Memory B cell (primary cell): ENCODE results near the gene ZBP1.

Source experiments
- ATAC-seq: fragments of 150-1000 bp; cut with Tn5 transposase; 2 replicates; pipeline ENCODE4 v1.10.0; 2021; ENCODE audit warnings: low read depth, mild to moderate bottlenecking, moderate library complexity
- DNase-seq, 2 donors: peaks; one replicate each; pipeline ENCODE4 v3.0.0; 2022; ENCODE audit warnings: low spot score in 2 of 2
- H3K27ac Mint-ChIP-seq: one replicate; pipeline ENCODE4 v1.8.0; 2022; ENCODE audit warnings: mild to moderate bottlenecking, moderate library complexity, mixed read lengths
- H3K27me3 Mint-ChIP-seq: one replicate; pipeline ENCODE4 v1.8.0; 2022; ENCODE audit warnings: mixed read lengths
- H3K36me3 Mint-ChIP-seq: one replicate; pipeline ENCODE4 v1.8.0; 2022; ENCODE audit warnings: mild to moderate bottlenecking, mixed read lengths
- H3K4me1 Mint-ChIP-seq: one replicate; pipeline ENCODE4 v1.8.0; 2022; ENCODE audit warnings: mixed read lengths
- H3K4me3 Mint-ChIP-seq: one replicate; pipeline ENCODE4 v1.8.0; 2022; ENCODE audit warnings: mild to moderate bottlenecking, moderate library complexity, mixed read lengths
- H3K9me3 Mint-ChIP-seq: one replicate; pipeline ENCODE4 v1.8.0; 2022; ENCODE audit warnings: mixed read lengths

Gene ZBP1

DNA sequence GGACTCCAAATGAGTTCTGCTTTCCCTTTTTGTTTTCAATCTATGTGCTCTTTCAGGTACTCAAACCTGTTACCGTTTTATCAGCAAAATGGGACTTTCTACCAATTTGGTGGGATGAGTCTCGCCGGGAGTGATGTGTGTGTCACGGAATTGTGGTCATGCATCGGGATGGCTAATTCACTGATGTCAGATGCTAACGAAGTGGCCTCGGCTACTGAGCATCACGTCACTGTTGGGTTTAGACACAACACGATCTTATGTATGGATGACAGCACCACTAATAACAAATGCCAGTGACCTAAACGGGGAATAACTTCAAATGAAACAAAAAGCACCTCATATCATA, 61.0 kb downstream of the ZBP1 start:
- H3K4me1 Mint-ChIP-seq = peaks cover 3% of the 10 kb centered on the region
- DNase-seq (no peak), ATAC-seq (no peak)
- no peaks in the 10 kb centered on the region for H3K36me3 Mint-ChIP-seq
- no peaks in the 10 kb centered on the region for H3K9me3 Mint-ChIP-seq
- H3K27me3 Mint-ChIP-seq = peaks cover 18% of the 10 kb centered on the region
- H3K4me3 Mint-ChIP-seq = no peak overlapping the region
- no peak overlapping the region for H3K27ac Mint-ChIP-seq

GRCh38 chr20:57558614-57559288, 61.5 kb downstream of the ZBP1 start:
- H3K27me3 Mint-ChIP-seq = peaks cover 19% of the 10 kb centered on the region

GRCh38 chr20:57557926-57558613, 62.2 kb downstream of the ZBP1 start:
- Mint-ChIP-seq H3K27me3 (peaks cover 19% of the 10 kb centered on the region), H3K27ac (no peak overlapping the region), H3K4me3 (no peak overlapping the region), H3K4me1 (peaks cover 3% of the 10 kb centered on the region), H3K36me3 (no peaks in the 10 kb centered on the region), H3K9me3 (no peaks in the 10 kb centered on the region)
- DNase-seq (no peak), ATAC-seq (no peak)

More at GRCh38 chr20:57558614-57559288, 61.5 kb downstream of the ZBP1 start:
- no peak overlapping the region for H3K4me3 Mint-ChIP-seq
- no peaks in the 10 kb centered on the region for H3K9me3 Mint-ChIP-seq
- no peak overlapping the region for H3K27ac Mint-ChIP-seq
- H3K4me1 Mint-ChIP-seq = peaks cover 3% of the 10 kb centered on the region
- no peak for DNase-seq
- ATAC-seq = no peak
- H3K36me3 Mint-ChIP-seq = no peaks in the 10 kb centered on the region

DNA sequence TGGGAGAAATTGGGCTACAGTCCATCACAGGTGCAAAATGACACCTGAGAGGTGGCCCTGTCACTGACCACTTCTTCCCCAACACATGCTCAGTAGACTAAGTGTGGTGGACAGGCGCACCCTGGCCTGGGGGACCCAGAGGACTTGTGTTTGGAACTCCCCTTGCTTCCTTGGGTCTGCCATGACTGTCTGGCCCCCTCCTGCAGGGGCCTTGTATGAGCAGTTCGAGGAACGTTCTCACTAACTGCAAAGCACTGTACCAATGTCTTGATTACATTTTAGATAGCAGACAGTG, 63.3 kb downstream of the ZBP1 start:
- H3K36me3 Mint-ChIP-seq = no peaks in the 10 kb centered on the region
- no peak overlapping the region for H3K27ac Mint-ChIP-seq
- peaks cover 14% of the 10 kb centered on the region for H3K27me3 Mint-ChIP-seq
- no peak for DNase-seq
- H3K4me3 Mint-ChIP-seq = no peak overlapping the region
- peaks cover 3% of the 10 kb centered on the region for H3K4me1 Mint-ChIP-seq
- H3K9me3 Mint-ChIP-seq = no peaks in the 10 kb centered on the region
- ATAC-seq = no peak

- Mint-ChIP-seq H3K4me3 (no peak overlapping the region), H3K9me3 (no peaks in the 10 kb centered on the region), H3K4me1 (peaks cover 3% of the 10 kb centered on the region), H3K27me3 (peaks cover 15% of the 10 kb centered on the region), H3K36me3 (no peaks in the 10 kb centered on the region), H3K27ac (no peak overlapping the region)
- no peak for ATAC-seq
- DNase-seq = no peak
These were observed 64.6 kb downstream of the ZBP1 start for GRCh38 chr20:57555457-57556184.
